ENCODE results near the gene ZC3H12A.

ZC3H12A gene

GRCh38 chr1:37483785-37484184 is 9.4 kb downstream of the ZC3H12A start:
- no peak for TF ChIP-seq REST (IDR thresholded peaks at IDR 0.05; ENCODE audit: low read depth)
- TF ChIP-seq YY1 (IDR thresholded peaks at IDR 0.05; ENCODE audit: low read depth): no peak
- TF ChIP-seq CREB1 (IDR thresholded peaks at IDR 0.05; ENCODE audit: low read depth): no peak
- no peak for TF ChIP-seq USF1 (IDR thresholded peaks at IDR 0.05)
- TF ChIP-seq TCF12 (IDR thresholded peaks at IDR 0.05; ENCODE audit: low read depth): no peak

- TF ChIP-seq ZBTB7A (IDR thresholded peaks at IDR 0.05; ENCODE audit: low read depth) (no peak), CREB1 (IDR thresholded peaks at IDR 0.05; ENCODE audit: low read depth) (no peak), TCF12 (IDR thresholded peaks at IDR 0.05; ENCODE audit: low read depth) (no peak), USF1 (IDR thresholded peaks at IDR 0.05) (no peak), EGR1 (IDR thresholded peaks at IDR 0.05) (no peak), YY1 (IDR thresholded peaks at IDR 0.05; ENCODE audit: low read depth) (no peak), TAF1 (IDR thresholded peaks at IDR 0.05; ENCODE audit: low read depth) (no peak), RAD21 (IDR thresholded peaks at IDR 0.05; ENCODE audit: low read depth) (no peak), TEAD4 (IDR thresholded peaks at IDR 0.05) (no peak), FOXM1 (IDR thresholded peaks at IDR 0.05; ENCODE audit: borderline replicate concordance, low read depth) (no peak), MAX (IDR thresholded peaks at IDR 0.05) (no peak), EP300 (IDR thresholded peaks at IDR 0.05; ENCODE audit: borderline replicate concordance) (no peak)
Observed at GRCh38 chr1:37484325-37485051, 10.1 kb downstream of the ZC3H12A start.

- TF ChIP-seq EGR1 (IDR thresholded peaks at IDR 0.05): no peak
- no peak for TF ChIP-seq ZBTB7A (IDR thresholded peaks at IDR 0.05; ENCODE audit: low read depth)
- no peak for TF ChIP-seq EP300 (IDR thresholded peaks at IDR 0.05; ENCODE audit: borderline replicate concordance)
- no peak for TF ChIP-seq TEAD4 (IDR thresholded peaks at IDR 0.05)
- TF ChIP-seq TCF12 (IDR thresholded peaks at IDR 0.05; ENCODE audit: low read depth): no peak
- no peak for TF ChIP-seq YY1 (IDR thresholded peaks at IDR 0.05; ENCODE audit: low read depth)
- TF ChIP-seq RAD21 (IDR thresholded peaks at IDR 0.05; ENCODE audit: low read depth): no peak
- TF ChIP-seq NFIC (IDR thresholded peaks at IDR 0.05): no peak
- TF ChIP-seq MAX (IDR thresholded peaks at IDR 0.05): no peak
- TF ChIP-seq USF1 (IDR thresholded peaks at IDR 0.05): no peak
- no peak for TF ChIP-seq CEBPB (IDR thresholded peaks at IDR 0.05)
- TF ChIP-seq FOXM1 (IDR thresholded peaks at IDR 0.05; ENCODE audit: borderline replicate concordance, low read depth): no peak
- no peak for TF ChIP-seq REST (IDR thresholded peaks at IDR 0.05; ENCODE audit: low read depth)
Observed at GRCh38 chr1:37485902-37486679, 11.7 kb downstream of the ZC3H12A start.

GRCh38 chr1:37486680-37487618 is 12.6 kb downstream of the ZC3H12A start:
- TF ChIP-seq MAX (IDR thresholded peaks at IDR 0.05) (peak; percentile 33; the same call in 1 of the 2 replicates), USF1 (IDR thresholded peaks at IDR 0.05) (no peak), EGR1 (IDR thresholded peaks at IDR 0.05) (no peak), RAD21 (IDR thresholded peaks at IDR 0.05; ENCODE audit: low read depth) (peak; percentile 84)

All from Ishikawa (cell line).